Measurements from ENCODE around the gene HCRT. TPM values are rescaled to one million over a fixed set of nuclear protein-coding genes. Genes with fewer than 3 reads are reported as not detected.

The HCRT gene
- total RNA-seq, 1 donor from 2014 or later: not detected

DNA sequence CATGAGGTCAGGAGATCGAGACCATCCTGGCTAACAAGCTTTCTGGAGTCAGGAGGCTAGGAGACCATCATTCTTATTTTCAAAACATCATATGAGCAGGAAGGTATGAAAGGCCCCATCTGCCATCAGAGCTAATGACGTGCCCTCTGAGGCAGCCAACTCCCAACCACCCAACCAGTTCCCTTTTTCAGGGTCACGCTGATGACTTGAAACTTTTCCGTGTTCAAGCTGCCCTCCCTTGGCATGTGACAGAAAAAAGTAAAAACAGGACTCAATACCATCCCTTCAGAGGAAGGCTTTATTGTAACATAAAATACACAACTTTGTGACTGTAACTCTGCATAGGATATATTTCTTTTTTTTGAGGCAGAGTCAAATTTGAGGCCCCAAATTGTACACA, 13.6 kb upstream of the HCRT start:
- intact Hi-C loops (cut with micrococcal nuclease): no loop called here

DNA sequence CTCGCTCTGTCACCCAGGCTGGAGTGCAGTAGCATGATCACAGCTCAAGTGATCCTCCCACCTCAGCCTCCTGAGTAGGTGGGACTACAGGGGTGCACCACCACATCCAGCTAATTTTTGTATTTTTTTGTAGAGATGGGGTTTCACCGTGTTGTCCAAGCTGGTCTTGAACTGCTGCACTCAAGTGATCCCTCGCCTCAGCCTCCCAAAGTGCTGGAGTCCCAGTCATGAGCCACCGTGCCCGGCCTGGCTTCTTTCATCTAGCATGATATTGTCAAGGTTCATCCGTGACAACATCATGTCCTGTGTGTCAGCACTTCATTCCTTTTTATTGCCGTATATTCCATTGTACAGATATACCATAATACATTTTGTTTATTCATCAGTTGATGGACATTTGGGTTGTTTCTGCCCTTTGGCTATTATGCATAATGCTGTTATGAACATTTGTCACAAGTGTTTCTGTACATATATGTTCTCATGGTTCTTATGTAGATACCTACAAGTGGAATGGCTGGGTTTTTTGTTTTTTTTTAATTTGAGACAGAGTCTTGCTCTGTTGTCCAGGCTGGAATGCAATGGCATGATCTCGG, 12.4 kb upstream of the HCRT start:
- intact Hi-C loops (cut with micrococcal nuclease): no loop called here

GRCh38 chr17:42193969-42194899, 9.0 kb upstream of the HCRT start, which contains the start of gene GHDC:
TSS of gene GHDC (minus strand) at chr17:42194494. CDS start at chr17:42193581, 913 bp downstream.
- intact Hi-C loops (cut with micrococcal nuclease): loop anchor here (1.0 kb wide), 1 partner anchor 10 kb away; no protein-coding TSS in a partner anchor

GRCh38 chr17:42193216-42193968, 8.1 kb upstream of the HCRT start:
- intact Hi-C loops (cut with micrococcal nuclease): no loop called here

GRCh38 chr17:42192189-42193126, 7.2 kb upstream of the HCRT start:
- intact Hi-C loops (cut with micrococcal nuclease): no loop called here

- intact Hi-C loops (cut with micrococcal nuclease): no loop called here
Observed at GRCh38 chr17:42191275-42191608, 6.0 kb upstream of the HCRT start.

- intact Hi-C loops (cut with micrococcal nuclease): no loop called here
Observed at GRCh38 chr17:42190491-42191274, 5.4 kb upstream of the HCRT start.

DNA sequence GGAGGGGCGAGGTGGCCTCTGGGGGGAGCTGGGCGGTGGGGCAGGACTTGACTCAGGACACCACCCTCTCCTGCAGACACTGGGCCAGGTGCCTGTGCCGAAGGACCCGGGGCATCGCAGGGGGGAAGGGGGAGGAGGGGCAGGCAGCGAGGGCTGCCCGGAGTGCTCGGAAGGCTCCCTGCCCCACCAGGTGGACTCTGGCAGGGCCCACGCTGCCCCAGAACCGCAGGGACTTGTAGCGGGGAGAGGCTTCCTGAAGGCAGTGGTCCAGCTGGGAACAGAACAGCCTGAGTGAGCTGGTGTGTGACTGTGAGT, 4.4 kb upstream of the HCRT start:
- intact Hi-C loops (cut with micrococcal nuclease): loop anchor here (10.0 kb wide), 2 partner anchors 75 to 345 kb away; partner anchors contain the start of genes DHX58 and NAGLU

GRCh38 chr17:42188749-42189650, 3.7 kb upstream of the HCRT start:
- intact Hi-C loops (cut with micrococcal nuclease): loop anchor here (10.0 kb wide), 2 partner anchors 74 to 346 kb away; partner anchors contain the start of genes DHX58 and NAGLU

DNA sequence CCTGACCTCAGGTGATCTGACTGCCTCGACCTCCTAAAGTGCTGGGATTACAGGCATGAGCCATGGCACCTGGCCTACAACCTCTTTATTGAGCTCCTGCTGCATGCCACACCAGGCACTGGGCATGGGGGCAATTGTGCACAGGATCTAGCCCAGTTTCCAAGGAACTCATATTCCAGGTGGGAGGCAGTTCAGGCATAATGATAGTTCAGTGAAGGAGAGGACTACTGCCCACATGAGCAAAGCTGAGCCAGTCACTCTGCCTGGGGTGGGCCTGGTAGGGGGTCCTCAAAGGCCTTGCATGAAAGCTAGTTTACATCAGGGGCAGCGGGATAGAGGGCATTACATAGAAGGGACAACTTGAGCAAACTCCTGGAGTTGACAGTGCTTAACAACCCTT, 2.6 kb upstream of the HCRT start:
- intact Hi-C loops (cut with micrococcal nuclease): loop anchor here (10.0 kb wide), 2 partner anchors 73 to 347 kb away; partner anchors contain the start of genes DHX58 and NAGLU

GRCh38 chr17:42186191-42186590, 939 bp upstream of the HCRT start:
- intact Hi-C loops (cut with micrococcal nuclease): loop anchor here (10.0 kb wide), 2 partner anchors 71 to 349 kb away; partner anchors contain the start of genes DHX58 and NAGLU

GRCh38 chr17:42185621-42185930, 324 bp upstream of the HCRT start:
- intact Hi-C loops (cut with micrococcal nuclease): loop anchor here (10.0 kb wide), 2 partner anchors 71 to 349 kb away; partner anchors contain the start of genes DHX58 and NAGLU

- intact Hi-C loops (cut with micrococcal nuclease): loop anchor here (1.0 to 10.0 kb wide), 5 partner anchors 10 to 351 kb away; partner anchors contain the start of genes DHX58, GHDC and NAGLU
Observed at GRCh38 chr17:42183741-42184711, 1.2 kb downstream of the HCRT start.

GRCh38 chr17:42182927-42183734, 2.1 kb downstream of the HCRT start:
- intact Hi-C loops (cut with micrococcal nuclease): loop anchor here (5.0 to 10.0 kb wide), 4 partner anchors 64 to 352 kb away; partner anchors contain the start of genes DHX58 and NAGLU

DNA sequence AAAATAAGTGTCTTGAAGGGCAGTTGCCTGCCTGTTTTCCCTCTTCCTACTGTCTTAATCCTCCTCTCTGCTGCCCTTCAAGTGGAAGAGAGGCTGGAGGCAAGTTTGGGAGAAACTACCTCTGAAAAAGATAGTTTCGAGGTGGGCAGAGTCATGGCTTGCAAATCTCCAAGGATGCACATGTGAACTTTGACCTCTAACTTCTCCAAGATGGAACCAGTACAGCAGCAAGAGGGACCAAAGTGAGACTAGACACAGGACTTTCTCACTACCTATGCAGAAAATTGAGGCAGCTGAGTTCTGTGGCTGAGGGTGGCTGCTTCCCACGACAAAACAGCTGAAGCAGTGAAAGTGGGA, 3.4 kb downstream of the HCRT start:
- intact Hi-C loops (cut with micrococcal nuclease): loop anchor here (2.0 to 10.0 kb wide), 5 partner anchors 27 to 353 kb away; partner anchors contain the start of genes DHX58, NAGLU and RAB5C

Data from T-helper 2 cell treated with Interferon-gamma antibody and Interleukin-4, amounts not matched to agents 100 ng/mL and 5 ng/mL, for 36 hours (primary cell).